Mesodermal cell (in vitro differentiated cells): Measurements from ENCODE around the gene AP5Z1.

Experiments used
- H3K27ac ChIP-seq: 2 replicates; pipeline ENCODE4 v1.7.0; 2013; ENCODE audit warnings: mild to moderate bottlenecking, low read depth, low read length, moderate library complexity; ENCODE audit not compliant: severe bottlenecking
- H3K36me3 ChIP-seq: 2 replicates; pipeline ENCODE4 v1.7.1; 2013; ENCODE audit warnings: mild to moderate bottlenecking, low read length, moderate library complexity; ENCODE audit not compliant: control insufficient read depth, insufficient read depth
- H3K4me1 ChIP-seq: one replicate; pipeline ENCODE4 v1.7.1; 2013; ENCODE audit warnings: mild to moderate bottlenecking, low read length; ENCODE audit not compliant: insufficient read depth, control insufficient read depth, poor library complexity, severe bottlenecking
- H3K4me3 ChIP-seq: 2 replicates; pipeline ENCODE4 v1.7.0; 2013; ENCODE audit warnings: low read length, control low read depth, mild to moderate bottlenecking; ENCODE audit not compliant: insufficient read depth, poor library complexity, severe bottlenecking; ENCODE audit errors: extremely low read depth
- H3K9me3 ChIP-seq: 2 replicates; pipeline ENCODE4 v1.7.1; 2013; ENCODE audit warnings: mild to moderate bottlenecking, low read length, moderate library complexity; ENCODE audit not compliant: control insufficient read depth
- WGBS, 2 experiments: methylation state at CpG; one replicate each; pipeline ENCODE4 v1.1.5; 2013; ENCODE audit warnings: missing lambda C conversion rate in 2 of 2; ENCODE audit not compliant: insufficient coverage in 2 of 2; 5-methylcytosine and 5-hydroxymethylcytosine counted together

Gene AP5Z1

GRCh38 chr7:4825081-4825480 lies 49.7 kb downstream of the AP5Z1 start:
- no peak overlapping the region for H3K4me3 ChIP-seq
- WGBS, 2 experiments = 91 to 94% methylated on average over 15 of the region's 15 CpGs
- no peaks in the 10 kb centered on the region for H3K4me1 ChIP-seq
- no peak overlapping the region for H3K27ac ChIP-seq
- H3K36me3 ChIP-seq = peaks cover 4% of the 10 kb centered on the region
- H3K9me3 ChIP-seq = no peaks in the 10 kb centered on the region

- Histone ChIP-seq H3K4me1 (no peaks in the 10 kb centered on the region), H3K4me3 (no peak overlapping the region), H3K36me3 (peaks cover 4% of the 10 kb centered on the region), H3K27ac (no peak overlapping the region), H3K9me3 (no peaks in the 10 kb centered on the region)
- 88 to 89% methylated on average over 15 to 17 of the region's 17 CpGs for WGBS, 2 experiments
These were observed 53.4 kb downstream of the AP5Z1 start for GRCh38 chr7:4828720-4829383.

GRCh38 chr7:4830176-4830575 lies 54.8 kb downstream of the AP5Z1 start:
- Histone ChIP-seq H3K4me3 (no peak overlapping the region), H3K4me1 (no peaks in the 10 kb centered on the region), H3K27ac (no peak overlapping the region), H3K36me3 (peaks cover 6% of the 10 kb centered on the region), H3K9me3 (no peaks in the 10 kb centered on the region)
- 55 to 60% methylated on average over 11 to 14 of the region's 14 CpGs for WGBS, 2 experiments

- Histone ChIP-seq H3K4me3 (no peak overlapping the region), H3K36me3 (peaks cover 6% of the 10 kb centered on the region), H3K27ac (no peak overlapping the region), H3K4me1 (no peaks in the 10 kb centered on the region), H3K9me3 (no peaks in the 10 kb centered on the region)
- WGBS, 2 experiments = 88 to 91% methylated on average over 14 to 15 of the region's 17 CpGs
These were observed 56.5 kb downstream of the AP5Z1 start for GRCh38 chr7:4831723-4832495.

GRCh38 chr7:4832711-4833110 lies 57.3 kb downstream of the AP5Z1 start:
- H3K36me3 ChIP-seq = peaks cover 6% of the 10 kb centered on the region
- H3K4me1 ChIP-seq = no peaks in the 10 kb centered on the region
- no peak overlapping the region for H3K27ac ChIP-seq
- 96 to 98% methylated on average over 14 to 16 of the region's 16 CpGs for WGBS, 2 experiments
- H3K4me3 ChIP-seq = no peak overlapping the region
- H3K9me3 ChIP-seq = no peaks in the 10 kb centered on the region

GRCh38 chr7:4833176-4833575 lies 57.8 kb downstream of the AP5Z1 start:
- Histone ChIP-seq H3K36me3 (peaks cover 6% of the 10 kb centered on the region), H3K9me3 (no peaks in the 10 kb centered on the region), H3K4me1 (no peaks in the 10 kb centered on the region), H3K27ac (no peak overlapping the region), H3K4me3 (no peak overlapping the region)
- 93 to 98% methylated on average over 17 of the region's 17 CpGs for WGBS, 2 experiments

- no peak overlapping the region for H3K4me3 ChIP-seq
- no peaks in the 10 kb centered on the region for H3K9me3 ChIP-seq
- H3K27ac ChIP-seq = no peak overlapping the region
- H3K36me3 ChIP-seq = peaks cover 6% of the 10 kb centered on the region
- no peaks in the 10 kb centered on the region for H3K4me1 ChIP-seq
- 88 to 89% methylated on average over 28 to 30 of the region's 36 CpGs for WGBS, 2 experiments
These were observed 58.5 kb downstream of the AP5Z1 start for GRCh38 chr7:4833691-4834600.

GRCh38 chr7:4834601-4835397 lies 59.4 kb downstream of the AP5Z1 start:
- WGBS, 2 experiments = 96 to 98% methylated on average over 51 to 60 of the region's 60 CpGs
- Histone ChIP-seq H3K9me3 (no peaks in the 10 kb centered on the region), H3K4me1 (no peaks in the 10 kb centered on the region), H3K4me3 (no peak overlapping the region), H3K36me3 (peaks cover 4% of the 10 kb centered on the region), H3K27ac (no peak overlapping the region)

GRCh38 chr7:4835398-4836205 lies 60.2 kb downstream of the AP5Z1 start:
- Histone ChIP-seq H3K4me1 (no peaks in the 10 kb centered on the region), H3K36me3 (peaks cover 3% of the 10 kb centered on the region), H3K9me3 (no peaks in the 10 kb centered on the region), H3K4me3 (no peak overlapping the region), H3K27ac (no peak overlapping the region)
- 93 to 95% methylated on average over 24 to 26 of the region's 28 CpGs for WGBS, 2 experiments
